ENCODE data around the gene TNFAIP6.
"Not testable (repeated sequence)": the region's sequence is repeated elsewhere in the genome, so short reads cannot be mapped to it uniquely, and the experiment has no call there.

Gene TNFAIP6

GRCh38 chr2:151357359-151357758, at the start of gene TNFAIP6:
Gene TNFAIP6 (plus strand): TSS chr2:151357592. CDS start chr2:151357667, 75 bp downstream.
- Mint-ChIP-seq H3K4me3 (no peak within 1 kb of the TSS), H3K27ac (no peak within 1 kb of the TSS)

DNA sequence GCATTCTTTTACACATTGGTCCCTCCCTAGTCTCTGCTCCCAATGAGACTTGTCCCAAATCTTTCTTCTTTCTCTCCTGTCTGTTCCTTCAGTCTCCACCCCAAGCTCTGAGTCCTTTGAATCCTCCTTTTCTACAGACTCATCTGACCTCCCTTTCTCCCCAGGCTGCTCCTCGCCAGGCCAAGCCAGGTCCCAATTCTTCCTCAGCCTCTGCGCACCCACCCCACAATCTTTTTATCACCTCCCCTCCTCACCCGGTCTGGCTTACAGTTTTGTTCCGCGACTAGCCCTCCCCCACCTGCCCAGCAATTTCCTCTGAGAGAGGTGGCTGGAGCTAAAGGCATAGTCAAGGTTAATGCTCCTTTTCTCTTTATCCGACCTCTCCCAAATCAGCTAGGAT, 47.1 kb upstream of the TNFAIP6 start:
- H3K36me3 Mint-ChIP-seq (ENCODE audit: low read depth); H3K27ac Mint-ChIP-seq; H3K4me3 Mint-ChIP-seq; H3K4me1 Mint-ChIP-seq (ENCODE audit: low read depth); H3K27me3 Mint-ChIP-seq; H3K9me3 Mint-ChIP-seq; intact Hi-C loops (cut with micrococcal nuclease): not testable (repeated sequence)

More at GRCh38 chr2:151357359-151357758, at the start of gene TNFAIP6:
- no peaks in the 10 kb centered on the region for H3K27me3 Mint-ChIP-seq
- H3K9me3 Mint-ChIP-seq = no peaks in the 10 kb centered on the region
- intact Hi-C loops (cut with micrococcal nuclease) = loop anchor here (5.0 kb wide), 1 partner anchor 70 kb away; the partner anchor contains the start of gene NMI
- no peaks in the 10 kb centered on the region for H3K36me3 Mint-ChIP-seq (ENCODE audit: low read depth)
- H3K4me1 Mint-ChIP-seq (ENCODE audit: low read depth) = peaks cover 33% of the 10 kb centered on the region

- H3K9me3 Mint-ChIP-seq; H3K4me3 Mint-ChIP-seq; H3K27me3 Mint-ChIP-seq; H3K36me3 Mint-ChIP-seq (ENCODE audit: low read depth); H3K4me1 Mint-ChIP-seq (ENCODE audit: low read depth); intact Hi-C loops (cut with micrococcal nuclease); H3K27ac Mint-ChIP-seq: not testable (repeated sequence)
Measured at GRCh38 chr2:151312440-151312839, 45.0 kb upstream of the TNFAIP6 start.

DNA sequence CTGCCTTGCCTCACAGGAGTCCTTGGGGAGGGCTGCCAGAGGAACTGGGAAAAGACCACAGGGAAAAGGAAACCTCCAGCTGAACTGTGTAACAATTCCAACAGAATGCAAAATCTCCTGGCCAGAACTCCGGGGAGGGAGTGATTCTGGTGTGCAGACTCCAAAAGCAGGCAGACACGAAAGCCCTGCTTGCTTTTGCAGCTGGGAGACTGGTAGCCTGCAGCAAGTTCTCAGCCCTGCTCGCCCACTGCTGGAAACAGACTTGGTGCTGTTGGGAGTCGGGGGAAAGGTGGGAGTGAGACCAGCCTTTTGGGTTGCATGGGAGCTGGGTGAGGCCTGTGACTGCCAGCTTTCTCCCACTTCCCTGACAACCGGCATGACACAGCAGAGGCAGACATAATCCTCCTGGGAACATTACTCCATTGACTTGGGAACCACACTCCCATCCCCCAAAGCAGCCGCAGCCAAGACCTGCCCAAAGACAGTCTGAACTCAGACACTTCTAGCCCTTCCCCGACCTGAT, 42.0 kb upstream of the TNFAIP6 start:
- Mint-ChIP-seq H3K27me3 (no peaks in the 10 kb centered on the region), H3K27ac (no peak overlapping the region)

GRCh38 chr2:151325581-151326095, 31.8 kb upstream of the TNFAIP6 start:
- no peaks in the 10 kb centered on the region for H3K36me3 Mint-ChIP-seq (ENCODE audit: low read depth)
- no peak overlapping the region for H3K27ac Mint-ChIP-seq
- H3K9me3 Mint-ChIP-seq = peaks cover 2% of the 10 kb centered on the region
- peaks cover 7% of the 10 kb centered on the region for H3K4me1 Mint-ChIP-seq (ENCODE audit: low read depth)
- no peak overlapping the region for H3K4me3 Mint-ChIP-seq
- intact Hi-C loops (cut with micrococcal nuclease) = no loop called here
- no peaks in the 10 kb centered on the region for H3K27me3 Mint-ChIP-seq

More for the DNA sequence above, 42.0 kb upstream of the TNFAIP6 start:
- Mint-ChIP-seq H3K4me1 (ENCODE audit: low read depth) (peaks cover 9% of the 10 kb centered on the region), H3K9me3 (peaks cover 9% of the 10 kb centered on the region), H3K4me3 (no peak overlapping the region), H3K36me3 (ENCODE audit: low read depth) (no peaks in the 10 kb centered on the region)
- intact Hi-C loops (cut with micrococcal nuclease) = no loop called here

DNA sequence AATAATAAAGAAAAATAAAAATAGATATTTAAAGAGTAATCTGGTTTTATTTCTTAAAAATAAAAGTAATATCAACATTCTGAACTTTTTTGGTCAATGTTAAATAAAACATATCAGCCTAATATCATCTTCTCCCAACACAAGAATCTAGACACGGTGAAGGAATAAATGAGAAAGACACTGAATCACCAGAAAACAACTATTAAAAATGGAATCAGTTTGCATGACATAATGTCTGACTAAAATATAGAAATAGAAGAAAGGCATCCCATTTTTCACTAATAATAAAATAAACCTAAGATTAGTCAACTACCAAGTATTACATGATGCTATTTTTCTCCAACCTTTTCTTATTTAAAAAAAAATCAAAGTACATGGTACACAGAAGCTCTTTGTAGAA, 30.8 kb upstream of the TNFAIP6 start:
- Mint-ChIP-seq H3K4me3 (no peak overlapping the region), H3K27me3 (no peaks in the 10 kb centered on the region)
- intact Hi-C loops (cut with micrococcal nuclease) = no loop called here

GRCh38 chr2:151329998-151330397, 27.4 kb upstream of the TNFAIP6 start:
- Mint-ChIP-seq H3K36me3 (ENCODE audit: low read depth) (no peaks in the 10 kb centered on the region), H3K4me1 (ENCODE audit: low read depth) (peaks cover 12% of the 10 kb centered on the region), H3K27ac (no peak overlapping the region), H3K4me3 (no peak overlapping the region), H3K9me3 (peaks cover 9% of the 10 kb centered on the region), H3K27me3 (no peaks in the 10 kb centered on the region)
- intact Hi-C loops (cut with micrococcal nuclease) = no loop called here

More for the DNA sequence above, 30.8 kb upstream of the TNFAIP6 start:
- Mint-ChIP-seq H3K27ac (no peak overlapping the region), H3K4me1 (ENCODE audit: low read depth) (peaks cover 7% of the 10 kb centered on the region), H3K36me3 (ENCODE audit: low read depth) (no peaks in the 10 kb centered on the region), H3K9me3 (peaks cover 9% of the 10 kb centered on the region)

GRCh38 chr2:151333083-151333482, 24.3 kb upstream of the TNFAIP6 start:
- no peaks in the 10 kb centered on the region for H3K36me3 Mint-ChIP-seq (ENCODE audit: low read depth)
- H3K27ac Mint-ChIP-seq = no peak overlapping the region
- intact Hi-C loops (cut with micrococcal nuclease) = no loop called here
- peaks cover 30% of the 10 kb centered on the region for H3K4me1 Mint-ChIP-seq (ENCODE audit: low read depth)
- no peak overlapping the region for H3K4me3 Mint-ChIP-seq
- no peaks in the 10 kb centered on the region for H3K27me3 Mint-ChIP-seq
- H3K9me3 Mint-ChIP-seq = peaks cover 9% of the 10 kb centered on the region

DNA sequence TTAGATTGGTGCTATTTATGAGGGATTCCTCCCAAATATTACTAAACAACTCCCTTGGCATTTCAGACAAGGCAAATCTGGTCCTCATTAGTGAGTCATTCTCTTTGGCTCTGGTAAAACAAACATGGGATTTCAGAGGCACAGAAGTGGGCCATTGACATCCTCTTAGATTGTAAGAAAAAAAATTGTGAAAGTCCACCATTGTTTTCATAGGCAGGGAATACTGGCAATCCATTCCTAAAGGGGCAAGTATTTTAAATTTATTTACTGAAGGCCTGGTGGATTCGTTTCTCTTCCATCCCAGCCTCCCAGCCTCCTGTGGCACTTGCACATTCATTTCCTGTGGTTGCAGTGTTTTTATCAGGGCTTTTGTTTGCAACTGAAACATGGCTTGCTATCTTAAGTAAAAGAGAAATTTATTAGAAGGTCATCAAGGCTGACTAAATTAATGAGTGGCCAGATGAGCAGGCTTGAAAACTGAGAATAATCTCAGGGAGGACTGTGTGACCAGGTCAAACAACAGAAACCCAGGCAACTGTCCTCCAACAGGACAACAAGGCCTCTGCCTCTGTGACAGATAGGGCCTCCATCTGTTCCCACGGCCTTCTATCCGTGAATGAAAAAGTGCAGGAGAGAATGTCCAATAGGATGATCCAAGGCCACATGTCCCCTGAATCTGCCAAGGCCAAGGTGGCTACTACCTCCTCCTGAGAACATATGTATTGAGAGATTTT, 23.1 kb upstream of the TNFAIP6 start:
- Mint-ChIP-seq H3K9me3 (peaks cover 9% of the 10 kb centered on the region), H3K27me3 (no peaks in the 10 kb centered on the region), H3K27ac (no peak overlapping the region), H3K4me1 (ENCODE audit: low read depth) (peaks cover 35% of the 10 kb centered on the region), H3K4me3 (no peak overlapping the region), H3K36me3 (ENCODE audit: low read depth) (no peaks in the 10 kb centered on the region)
- intact Hi-C loops (cut with micrococcal nuclease) = no loop called here

DNA sequence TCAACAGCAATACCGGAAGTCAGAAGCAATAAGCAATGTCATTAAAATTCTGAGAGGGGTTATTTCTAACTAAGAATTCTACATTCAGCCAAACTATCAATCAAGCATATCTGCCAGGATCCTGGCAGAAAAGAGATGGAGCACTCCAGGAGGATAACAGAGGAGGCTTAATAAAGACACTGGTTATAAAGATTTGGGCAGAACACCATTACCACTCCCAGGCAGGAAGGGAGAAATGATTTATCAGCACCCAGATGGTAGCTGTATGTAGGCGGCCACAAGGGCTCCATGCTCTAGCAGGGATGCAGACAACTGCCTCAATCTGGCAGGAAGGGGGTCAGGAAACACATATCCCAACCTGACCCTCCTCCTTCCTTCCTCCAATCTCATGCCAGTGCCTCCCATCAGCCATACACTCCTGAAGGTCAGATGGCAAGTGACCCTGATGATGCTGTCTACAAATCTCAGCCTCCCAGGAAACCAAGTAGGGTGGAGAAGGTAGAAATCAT, 20.5 kb upstream of the TNFAIP6 start:
- intact Hi-C loops (cut with micrococcal nuclease) = no loop called here
- no peak overlapping the region for H3K27ac Mint-ChIP-seq
- no peak overlapping the region for H3K4me3 Mint-ChIP-seq
- peaks cover 14% of the 10 kb centered on the region for H3K9me3 Mint-ChIP-seq
- no peaks in the 10 kb centered on the region for H3K27me3 Mint-ChIP-seq
- peaks cover 35% of the 10 kb centered on the region for H3K4me1 Mint-ChIP-seq (ENCODE audit: low read depth)
- no peaks in the 10 kb centered on the region for H3K36me3 Mint-ChIP-seq (ENCODE audit: low read depth)

DNA sequence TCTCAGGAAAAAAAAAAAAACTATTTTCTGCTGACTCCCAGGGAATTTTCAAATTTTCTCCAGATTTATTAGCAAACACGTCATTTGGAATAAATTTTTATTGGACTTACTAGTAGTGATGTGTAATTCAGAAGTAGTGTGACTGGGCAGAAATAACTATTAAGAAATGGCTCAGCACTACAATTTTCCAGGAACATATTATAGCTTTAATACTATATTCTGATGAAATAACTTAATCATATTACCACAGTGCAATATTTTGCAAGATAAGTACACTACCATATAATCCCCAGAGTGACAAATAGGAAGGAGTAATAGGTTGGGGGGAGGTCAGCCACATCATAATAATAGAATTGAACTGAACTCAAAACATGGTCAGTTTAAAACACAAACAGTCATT, 19.7 kb upstream of the TNFAIP6 start:
- Mint-ChIP-seq H3K4me3 (no peak overlapping the region), H3K27ac (no peak overlapping the region), H3K9me3 (peaks cover 16% of the 10 kb centered on the region), H3K36me3 (ENCODE audit: low read depth) (no peaks in the 10 kb centered on the region), H3K4me1 (ENCODE audit: low read depth) (peaks cover 35% of the 10 kb centered on the region), H3K27me3 (no peaks in the 10 kb centered on the region)
- intact Hi-C loops (cut with micrococcal nuclease) = no loop called here

GRCh38 chr2:151338115-151338514, 19.3 kb upstream of the TNFAIP6 start:
- Mint-ChIP-seq H3K27me3 (no peaks in the 10 kb centered on the region), H3K9me3 (peaks cover 16% of the 10 kb centered on the region), H3K4me1 (ENCODE audit: low read depth) (peaks cover 35% of the 10 kb centered on the region), H3K27ac (no peak overlapping the region), H3K36me3 (ENCODE audit: low read depth) (no peaks in the 10 kb centered on the region), H3K4me3 (no peak overlapping the region)
- intact Hi-C loops (cut with micrococcal nuclease) = no loop called here

DNA sequence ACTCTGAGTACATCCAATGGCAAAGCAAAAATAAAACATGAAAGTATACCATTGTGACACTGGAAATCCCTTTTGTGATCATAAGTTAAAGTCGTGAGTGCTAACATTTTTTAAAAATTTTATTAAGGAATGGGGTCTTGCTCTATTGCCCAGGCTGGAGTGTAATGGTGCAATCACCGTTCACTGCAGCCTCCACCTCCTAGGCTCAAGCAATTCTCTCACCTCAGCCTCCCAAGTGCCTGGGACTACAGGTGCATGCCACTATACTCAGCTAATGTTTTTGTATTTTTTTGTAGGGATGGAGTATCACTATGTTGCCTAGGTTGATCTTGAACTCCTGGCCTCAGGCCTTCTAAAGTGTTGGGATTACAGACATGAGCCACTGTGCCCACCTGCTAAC, 14.3 kb upstream of the TNFAIP6 start:
- no peak overlapping the region for H3K4me3 Mint-ChIP-seq
- H3K27ac Mint-ChIP-seq = no peak overlapping the region
- no peaks in the 10 kb centered on the region for H3K27me3 Mint-ChIP-seq
- peaks cover 25% of the 10 kb centered on the region for H3K9me3 Mint-ChIP-seq
- H3K4me1 Mint-ChIP-seq (ENCODE audit: low read depth) = peaks cover 21% of the 10 kb centered on the region
- no peaks in the 10 kb centered on the region for H3K36me3 Mint-ChIP-seq (ENCODE audit: low read depth)
- intact Hi-C loops (cut with micrococcal nuclease) = no loop called here

- H3K36me3 Mint-ChIP-seq (ENCODE audit: low read depth); H3K27me3 Mint-ChIP-seq; intact Hi-C loops (cut with micrococcal nuclease); H3K4me3 Mint-ChIP-seq; H3K27ac Mint-ChIP-seq: not testable (repeated sequence)
- Mint-ChIP-seq H3K4me1 (ENCODE audit: low read depth) (peaks cover 24% of the 10 kb centered on the region), H3K9me3 (peaks cover 25% of the 10 kb centered on the region)
Measured at GRCh38 chr2:151344191-151344590, 13.2 kb upstream of the TNFAIP6 start.

Measured in dendritic cell treated with granulocyte-macrophage colony-stimulating factor and Interleukin-4, amounts not matched to agents 40 ng/mL and 50 ng/mL, for 4 days (primary cell).